GM12878 (cell line): ENCODE results near the gene MICB. TPM values are rescaled to one million over a fixed set of nuclear protein-coding genes. Genes with fewer than 3 reads are reported as not detected.

ENCODE experiments used
- ATAC-seq: fragments of 200-7000 bp; cut with Tn5 transposase; 3 replicates; pipeline ENCODE4 v1.9.1; 2020; ENCODE audit warnings: mild to moderate bottlenecking, moderate library complexity
- BruUV-seq: library from RNA; stranded (reverse); fragments of 400-500 nt; replicated peaks from 2 replicates; lab custom pipeline; 2021; lab: Mats Ljungman, UMichigan
- CTCF ChIA-PET: fragments of 300-600 bp; sonication (Branson Sonifier 250); formaldehyde crosslinking; extraction: SDS; loops from one replicate; lab custom pipeline; 2021; ENCODE audit warnings: inconsistent platforms; lab: Yijun Ruan, JAX
- POLR2A ChIA-PET: fragments of 350-600 bp; formaldehyde crosslinking; extraction: SDS; loops from one replicate; lab custom pipeline; 2021; ENCODE audit warnings: inconsistent platforms; lab: Charles Lee
- RAD21 ChIA-PET: fragments of 300-600 bp; sonication (Branson Sonifier 250); formaldehyde crosslinking; loops from one replicate; lab custom pipeline; 2023; ENCODE audit warnings: antibody characterized with exemption; ENCODE audit not compliant: unreplicated experiment; lab: Charles Lee
- SMC1A ChIA-PET: fragments of 300-600 bp; sonication (Branson Sonifier 250); formaldehyde crosslinking; loops from one replicate; lab custom pipeline; 2023; ENCODE audit not compliant: unreplicated experiment, uncharacterized antibody; lab: Charles Lee
- DNase-seq: peaks from one replicate; pipeline ENCODE4 v3.0.0-alpha.2; 2011; ENCODE audit warnings: low read depth, low spot score
- FAIRE-seq: peaks from 3 replicates; lab custom pipeline; 2011; peaks lifted over from hg19 to GRCh38; lab: Jason Lieb, UNC
- H2AFZ ChIP-seq: 2 replicates; pipeline ENCODE4 v1.6.0; 2011; ENCODE audit warnings: low read depth, low read length, control low read depth; ENCODE audit not compliant: control insufficient read depth
- H3K27ac ChIP-seq: 2 replicates; pipeline ENCODE4 v1.5.1; 2011; ENCODE audit warnings: control low read depth; ENCODE audit not compliant: control insufficient read depth, insufficient read depth
- H3K27me3 ChIP-seq, 2 experiments: replicated peaks in 1 of 2; 2 replicates each; pipeline versions ENCODE4 v1.6.0 to v1.6.1; 2011; ENCODE audit warnings: low read length in 1 of 2; ENCODE audit not compliant: control insufficient read depth in 2 of 2, insufficient read depth in 2 of 2
- H3K36me3 ChIP-seq, 2 experiments: 2 replicates each; pipeline ENCODE4 v1.5.1; 2011; ENCODE audit warnings: low read length in 1 of 2; ENCODE audit not compliant: control insufficient read depth in 2 of 2, insufficient read depth in 2 of 2
- H3K4me1 ChIP-seq: 2 replicates; pipeline ENCODE4 v1.6.1; 2011; ENCODE audit warnings: mild to moderate bottlenecking, low read length, moderate library complexity, mixed read lengths; ENCODE audit not compliant: control insufficient read depth, insufficient read depth
- H3K4me2 ChIP-seq: 2 replicates; pipeline ENCODE4 v1.6.0; 2011; ENCODE audit warnings: control low read depth; ENCODE audit not compliant: control insufficient read depth, insufficient read depth
- H3K4me3 ChIP-seq: fragments of 200-600 bp; sonication (generic); 2 replicates; pipeline ENCODE4 v1.5.1; 2016
- H3K79me2 ChIP-seq: 2 replicates; pipeline ENCODE4 v1.6.0; 2011; ENCODE audit warnings: low read length; ENCODE audit not compliant: control insufficient read depth, insufficient read depth
- H3K9ac ChIP-seq: 2 replicates; pipeline ENCODE4 v1.8.0; 2011; ENCODE audit warnings: low read length, control low read depth, mixed read lengths; ENCODE audit not compliant: control insufficient read depth, insufficient read depth
- H3K9me3 ChIP-seq: replicated peaks from 3 replicates; pipeline ENCODE4 v1.5.1; 2011; ENCODE audit warnings: mild to moderate bottlenecking, low read length; ENCODE audit not compliant: control insufficient read depth, insufficient read depth
- H4K20me1 ChIP-seq: 2 replicates; pipeline ENCODE4 v1.6.0; 2011; ENCODE audit not compliant: control insufficient read depth, insufficient read depth
- CBFB ChIP-seq: IDR thresholded peaks from 2 replicates; pipeline ENCODE4 v1.6.1; 2016; ENCODE audit warnings: antibody characterized with exemption, low read depth
- HSF1 ChIP-seq: fragments of 150-350 bp; IDR thresholded peaks from 2 replicates; pipeline ENCODE4 v1.6.1; 2014; ENCODE audit warnings: mild to moderate bottlenecking, low read depth, low read length
- MEF2A ChIP-seq: IDR thresholded peaks from 2 replicates; pipeline ENCODE4 v1.6.1; 2011; ENCODE audit warnings: low read depth, mild to moderate bottlenecking, low read length, moderate library complexity; ENCODE audit not compliant: insufficient read depth
- NBN ChIP-seq: fragments of 450-650 bp; IDR thresholded peaks from 2 replicates; pipeline ENCODE4 v1.6.1; 2016
- SIX5 ChIP-seq: IDR thresholded peaks from 2 replicates; pipeline ENCODE4 v1.6.1; 2011; ENCODE audit warnings: mild to moderate bottlenecking, low read depth, low read length, moderate library complexity; ENCODE audit not compliant: severe bottlenecking
- SKIL ChIP-seq: fragments of 450-650 bp; IDR thresholded peaks from 2 replicates; pipeline ENCODE4 v1.6.1; 2017; ENCODE audit warnings: mild to moderate bottlenecking, low read depth, inconsistent platforms; ENCODE audit not compliant: poor library complexity, severe bottlenecking
- TCF12 ChIP-seq: IDR thresholded peaks from 2 replicates; pipeline ENCODE4 v1.6.1; 2011; ENCODE audit warnings: low read depth, mild to moderate bottlenecking, low read length
- ZNF24 ChIP-seq: fragments of 450-650 bp; IDR thresholded peaks from 2 replicates; pipeline ENCODE4 v1.6.1; 2017; ENCODE audit warnings: antibody characterized with exemption, mild to moderate bottlenecking
- ZNF622 ChIP-seq: fragments of 450-650 bp; IDR thresholded peaks from 2 replicates; pipeline ENCODE4 v1.6.1; 2017; ENCODE audit warnings: mild to moderate bottlenecking, inconsistent platforms
- WGBS: methylation state at CpG from one replicate; pipeline ENCODE4 v1.1.6; 2016; ENCODE audit warnings: low lambda C conversion rate; ENCODE audit not compliant: insufficient replicate concordance, insufficient coverage; ENCODE audit errors: missing lambda C conversion rate; 5-methylcytosine and 5-hydroxymethylcytosine counted together
- in situ Hi-C: fragments of 300-500 bp; cut with MboI; formaldehyde crosslinking; loops from 9 replicates; pipeline ENCODE4 v1.14.3; 2018; ENCODE audit warnings: mixed read lengths
- intact Hi-C: fragments of 100-400 bp; cut with micrococcal nuclease; formaldehyde crosslinking; loops from one replicate; pipeline ENCODE4 v1.14.2; 2022; ENCODE audit not compliant: unreplicated experiment
- polyA plus RNA-seq, 11 experiments: library from polyadenylated mRNA; depleted of rRNA in 4 of 11; unstranded in 6 of 11; stranded (reverse) in 5 of 11; fragments of >200 nt; fragmentation: Nextera tagmentation in 4 of 11; fragmentation: Illumina TruSeq in 1 of 11; extraction: Ambion mirVana in 4 of 11; extraction: Trizol in 1 of 11; gene quantifications; 1 replicate in 1 of 11; 2 replicates in 10 of 11; pipeline versions ENCODE4 v1.2.1 to v1.2.3, GENCODE V29; 2011 to 2016; ENCODE audit warnings: inconsistent platforms in 2 of 11, missing spikeins in 2 of 11, low read depth in 1 of 11
- total RNA-seq, 4 experiments: library from RNA; depleted of rRNA in 3 of 4; stranded (reverse); fragments of >200 nt in 3 of 4; fragmentation: Illumina TruSeq in 1 of 4; extraction: Trizol in 1 of 4; gene quantifications; 2 replicates each; pipeline versions ENCODE4 v1.2.1 to v1.2.3, GENCODE V29; 2013 to 2021

The MICB gene
- total and polyA plus RNA-seq, 10 of the 15 experiments (the other 5 are each of a cell fraction or from before 2014, with no cell fraction given), result 9.0 to 37.1 (median 17.8) TPM

- H3K27ac ChIP-seq, result no peak overlapping the region
- H3K4me1 ChIP-seq, result no peaks in the 10 kb centered on the region
- H3K27me3 ChIP-seq, result no peaks in the 10 kb centered on the region
- no peaks in the 10 kb centered on the region for H4K20me1 ChIP-seq
- H3K4me3 ChIP-seq, result no peak overlapping the region
- H3K4me2 ChIP-seq, result no peak overlapping the region
- no peak overlapping the region for H2AFZ ChIP-seq
- intact Hi-C loops, result no loop called here
- DNase-seq (no peak), FAIRE-seq (no peak), ATAC-seq (no peak)
- ChIA-PET CTCF (no interaction called here), POLR2A (interaction anchor here (0.6 kb wide), 1 partner anchor 44 kb away, joined by 3 read pairs; no protein-coding TSS in a partner anchor), SMC1A (no interaction called here), RAD21 (no interaction called here)
- WGBS, result 40% methylated on average over 3 of the region's 3 CpGs
- TF ChIP-seq CBFB, result no peak
- no peak for TF ChIP-seq ZNF24
- no peak for TF ChIP-seq SKIL
- no peak for TF ChIP-seq MEF2A
- TF ChIP-seq HSF1, result no peak
- no peak for TF ChIP-seq NBN
- TF ChIP-seq TCF12, result no peak
- no peak for TF ChIP-seq ZNF622
- TF ChIP-seq SIX5, result no peak
- no peak overlapping the region for H3K9ac ChIP-seq
- no peaks in the 10 kb centered on the region for H3K36me3 ChIP-seq
- no TSS peak for BruUV-seq
- H3K79me2 ChIP-seq, result no peaks in the 10 kb centered on the region
- H3K9me3 ChIP-seq, result no peaks in the 10 kb centered on the region
- in situ Hi-C loops, result no loop called here
Measured at GRCh38 chr6:31521835-31522234, 23.9 kb downstream of the MICB start.
